ENCODE results near the gene SERPINA4.

DNA sequence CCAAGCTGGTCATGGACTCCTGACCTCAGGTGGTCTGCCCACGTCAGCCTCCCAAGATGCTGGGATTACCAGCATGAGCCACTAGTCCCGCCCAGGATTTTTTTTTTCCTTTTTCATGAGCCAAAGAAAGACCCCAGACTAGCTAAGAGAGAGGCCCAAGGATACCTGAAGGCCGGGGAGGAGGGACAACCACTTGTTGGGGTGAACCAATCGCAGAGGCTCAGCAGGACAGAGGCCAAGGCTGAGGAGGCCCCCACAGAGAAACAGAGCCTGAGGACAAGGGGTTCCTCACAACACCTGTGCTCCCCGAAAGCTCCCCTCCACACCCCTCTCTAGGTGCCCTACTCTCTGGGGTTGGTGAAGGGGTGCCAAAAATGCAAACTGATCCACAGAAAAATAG, 49.9 kb downstream of the SERPINA4 start:
- TF ChIP-seq CTCF (IDR thresholded peaks at IDR 0.05 in 4 of 5, conservative IDR thresholded peaks at IDR 0.05 in 1 of 5) (no peak), POLR2A (IDR thresholded peaks at IDR 0.05) (no peak)
